Ishikawa (cell line): ENCODE data around the gene ZCCHC18.

Experiments used
- CEBPB ChIP-seq: IDR thresholded peaks from 2 replicates; pipeline ENCODE4 v1.6.1; 2012
- CREB1 ChIP-seq: IDR thresholded peaks from 2 replicates; pipeline ENCODE4 v1.6.1; 2012; ENCODE audit warnings: low read depth
- EGR1 ChIP-seq: IDR thresholded peaks from 2 replicates; pipeline ENCODE4 v1.6.1; 2012
- EP300 ChIP-seq: IDR thresholded peaks from 2 replicates; pipeline ENCODE4 v1.6.1; 2012; ENCODE audit warnings: borderline replicate concordance
- MAX ChIP-seq: IDR thresholded peaks from 2 replicates; pipeline ENCODE4 v1.6.1; 2012
- NFIC ChIP-seq: IDR thresholded peaks from 2 replicates; pipeline ENCODE4 v1.6.1; 2012
- RAD21 ChIP-seq: IDR thresholded peaks from 2 replicates; pipeline ENCODE4 v1.6.1; 2012; ENCODE audit warnings: low read depth
- REST ChIP-seq: IDR thresholded peaks from 2 replicates; pipeline ENCODE4 v1.6.1; 2012; ENCODE audit warnings: low read depth, mild to moderate bottlenecking
- TAF1 ChIP-seq: IDR thresholded peaks from 2 replicates; pipeline ENCODE4 v1.6.1; 2012; ENCODE audit warnings: low read depth, mild to moderate bottlenecking
- TCF12 ChIP-seq: IDR thresholded peaks from 2 replicates; pipeline ENCODE4 v1.6.1; 2012; ENCODE audit warnings: low read depth
- USF1 ChIP-seq: IDR thresholded peaks from 2 replicates; pipeline ENCODE4 v1.6.1; 2012
- YY1 ChIP-seq: IDR thresholded peaks from 2 replicates; pipeline ENCODE4 v1.6.1; 2012; ENCODE audit warnings: low read depth
- ZBTB7A ChIP-seq: IDR thresholded peaks from 2 replicates; pipeline ENCODE4 v1.6.1; 2012; ENCODE audit warnings: low read depth

ZCCHC18 gene

GRCh38 chrX:104156630-104157529 lies 44.6 kb downstream of the ZCCHC18 start, which contains the start of gene SLC25A53:
SLC25A53 (minus strand) TSS chrX:104157009; CDS start chrX:104105257, 51,752 bp downstream.
- TF ChIP-seq EGR1: peak; percentile 79
- TF ChIP-seq REST: no peak
- no peak for TF ChIP-seq NFIC
- TF ChIP-seq EP300: no peak
- peak; percentile 75 for TF ChIP-seq CREB1
- TF ChIP-seq ZBTB7A: no peak
- TF ChIP-seq USF1: 0 out of 2 replicates have a peak, but pooled peaks have one; percentile 14
- no peak for TF ChIP-seq CEBPB
- TF ChIP-seq YY1: peak; percentile 90
- TF ChIP-seq MAX: 0 out of 2 replicates have a peak, but pooled peaks have one; percentile 20
- TF ChIP-seq TAF1: peak; percentile 62; the same call in 1 of the 2 replicates
- TF ChIP-seq TCF12: peak; percentile 51; the same call in 1 of the 2 replicates
- no peak for TF ChIP-seq RAD21
